ENCODE data around the gene SAMD4A. TPM values are rescaled to one million over a fixed set of nuclear protein-coding genes. Genes with fewer than 3 reads are reported as not detected.
A peak's percentile ranks its signal among the peaks of the same experiment; 100 is the strongest.

SAMD4A gene
- polyA plus RNA-seq, 3 donors: 3.2 to 8.6 (median 4.2) TPM

- no peak for TF ChIP-seq CTCF (IDR thresholded peaks at IDR 0.05)
- H3K4me3 Mint-ChIP-seq: no peak overlapping the region
- Histone ChIP-seq H3K9me3 (replicated peaks in 1 of 2; ENCODE audit: control insufficient read depth in 1 of 2, insufficient read depth in 1 of 2, low read length in 2 of 2) (no peaks in the 10 kb centered on the region), H3K27me3 (ENCODE audit: control insufficient read depth in 2 of 2, insufficient read depth in 2 of 2, low read length in 2 of 2) (no peaks in the 10 kb centered on the region), H3K4me2 (replicated peaks; ENCODE audit: extremely low read depth, low read length, poor library complexity, severe bottlenecking) (no peak overlapping the region), H3K4me1 (ENCODE audit: control insufficient read depth in 1 of 2, insufficient read depth in 2 of 2, low read length in 2 of 2) (no peaks in the 10 kb centered on the region), H2AFZ (ENCODE audit: insufficient read depth, low read depth, low read length, poor library complexity, severe bottlenecking) (no peak overlapping the region), H4K20me1 (ENCODE audit: insufficient read depth, low read length) (peaks cover 15% of the 10 kb centered on the region), H3K79me2 (ENCODE audit: insufficient read depth, low read length) (no peaks in the 10 kb centered on the region), H3K36me3 (replicated peaks in 1 of 2; ENCODE audit: control insufficient read depth in 1 of 2, insufficient read depth in 2 of 2, low read length in 2 of 2) (peaks cover 23 to 37% of the 10 kb centered on the region in 2 donors), H3K27ac (ENCODE audit: low read depth in 1 of 2, low read length in 2 of 2) (no peak overlapping the region), H3K9ac (ENCODE audit: insufficient read depth, low read length, poor library complexity, severe bottlenecking) (no peak overlapping the region), H3K4me3 (replicated peaks in 1 of 3; ENCODE audit: low read depth in 2 of 3, low read length in 3 of 3) (no peak overlapping the region)
- H3K4me1 Mint-ChIP-seq: peaks cover 9% of the 10 kb centered on the region
- WGBS (ENCODE audit: insufficient coverage): no CpG with 5 or more reads among the region's 2 CpGs
- no peak overlapping the region for H3K27ac Mint-ChIP-seq
- H3K36me3 Mint-ChIP-seq: peaks cover 41 to 49% of the 10 kb centered on the region in 2 donors
- DNase-seq: no peak
- peaks cover 0 to 2% (median 0%) of the 10 kb centered on the region in 7 donors for H3K9me3 Mint-ChIP-seq
- H3K27me3 Mint-ChIP-seq (ENCODE audit: low read depth in 3 of 3): peaks cover 0 to 1% (median 0%) of the 10 kb centered on the region in 3 donors
- intact Hi-C loops (cut with micrococcal nuclease): no loop called here
These were observed 270.7 kb downstream of the SAMD4A start for GRCh38 chr14:54837508-54838149.

GRCh38 chr14:54838931-54839512 is 272.1 kb downstream of the SAMD4A start:
- H3K27ac Mint-ChIP-seq: peak overlapping the region in 2 of 7 donors; percentile 60 to 73
- Histone ChIP-seq H3K27ac (ENCODE audit: low read depth in 1 of 2, low read length in 2 of 2) (no peak overlapping the region), H3K9me3 (replicated peaks in 1 of 2; ENCODE audit: control insufficient read depth in 1 of 2, insufficient read depth in 1 of 2, low read length in 2 of 2) (no peaks in the 10 kb centered on the region), H2AFZ (ENCODE audit: insufficient read depth, low read depth, low read length, poor library complexity, severe bottlenecking) (no peak overlapping the region), H3K9ac (ENCODE audit: insufficient read depth, low read length, poor library complexity, severe bottlenecking) (no peak overlapping the region), H3K4me1 (ENCODE audit: control insufficient read depth in 1 of 2, insufficient read depth in 2 of 2, low read length in 2 of 2) (no peaks in the 10 kb centered on the region), H4K20me1 (ENCODE audit: insufficient read depth, low read length) (peaks cover 21% of the 10 kb centered on the region), H3K4me2 (replicated peaks; ENCODE audit: extremely low read depth, low read length, poor library complexity, severe bottlenecking) (no peak overlapping the region), H3K36me3 (replicated peaks in 1 of 2; ENCODE audit: control insufficient read depth in 1 of 2, insufficient read depth in 2 of 2, low read length in 2 of 2) (peaks cover 23 to 51% of the 10 kb centered on the region in 2 donors), H3K79me2 (ENCODE audit: insufficient read depth, low read length) (no peaks in the 10 kb centered on the region), H3K27me3 (ENCODE audit: control insufficient read depth in 2 of 2, insufficient read depth in 2 of 2, low read length in 2 of 2) (no peaks in the 10 kb centered on the region), H3K4me3 (replicated peaks in 1 of 3; ENCODE audit: low read depth in 2 of 3, low read length in 3 of 3) (no peak overlapping the region)
- peaks cover 0 to 2% (median 0%) of the 10 kb centered on the region in 7 donors for H3K9me3 Mint-ChIP-seq
- intact Hi-C loops (cut with micrococcal nuclease): no loop called here
- no peak for TF ChIP-seq CTCF (IDR thresholded peaks at IDR 0.05)
- H3K36me3 Mint-ChIP-seq: peaks cover 52 to 59% of the 10 kb centered on the region in 2 donors
- no peak for DNase-seq
- 100% methylated on average over 6 of the region's 10 CpGs for WGBS (ENCODE audit: insufficient coverage)
- H3K4me3 Mint-ChIP-seq: no peak overlapping the region
- peaks cover 0 to 1% (median 0%) of the 10 kb centered on the region in 3 donors for H3K27me3 Mint-ChIP-seq (ENCODE audit: low read depth in 3 of 3)
- H3K4me1 Mint-ChIP-seq: peaks cover 9% of the 10 kb centered on the region
